Thyroid gland (tissue), 4 donors: ENCODE results near the gene RPP30. TPM values are rescaled to one million over a fixed set of nuclear protein-coding genes. Genes with fewer than 3 reads are reported as not detected.

Source experiments
- DNase-seq, 2 donors: peaks; one replicate each; pipeline ENCODE4 v3.0.0-alpha.2; 2019
- H3K27ac ChIP-seq, 3 donors: fragments of 200-600 bp; sonication (generic); 1 replicate in 2 of 3; 2 replicates in 1 of 3; pipeline ENCODE4 v1.5.1; 2016 to 2019; ENCODE audit warnings: mild to moderate bottlenecking in 1 of 3, moderate library complexity in 1 of 3
- H3K27me3 ChIP-seq: fragments of 200-600 bp; sonication (generic); one replicate; pipeline ENCODE4 v1.5.1; 2019
- H3K36me3 ChIP-seq, 2 donors: fragments of 200-600 bp; sonication (generic); one replicate each; pipeline ENCODE4 v1.5.1; 2016 to 2019
- H3K4me1 ChIP-seq, 2 donors: fragments of 200-600 bp; sonication (generic); one replicate each; pipeline ENCODE4 v1.5.1; 2017 to 2019
- H3K4me3 ChIP-seq, 3 donors: fragments of 200-600 bp; sonication (generic); replicated peaks in 1 of 3; 1 replicate in 2 of 3; 2 replicates in 1 of 3; pipeline ENCODE4 v1.5.1; 2016; ENCODE audit warnings: mild to moderate bottlenecking in 1 of 3
- H3K9me3 ChIP-seq: fragments of 200-600 bp; sonication (generic); one replicate; pipeline ENCODE4 v1.5.1; 2017
- CTCF ChIP-seq, 6 experiments: fragments of 200-600 bp in 3 of 6; fragments of 450-650 bp in 3 of 6; sonication (generic) in 3 of 6; IDR thresholded peaks; one replicate each; pipeline ENCODE4 v1.5.1; 2016 to 2019; ENCODE audit warnings: antibody characterized with exemption in 6 of 6, mild to moderate bottlenecking in 2 of 6, inconsistent platforms in 1 of 6, moderate library complexity in 1 of 6
- POLR2A ChIP-seq, 2 donors: fragments of 450-650 bp; IDR thresholded peaks; one replicate each; pipeline ENCODE4 v1.6.1; 2017; ENCODE audit warnings: antibody characterized with exemption in 2 of 2, mild to moderate bottlenecking in 2 of 2, moderate library complexity in 1 of 2
- WGBS, 2 donors: methylation state at CpG; one replicate each; pipeline ENCODE4 v1.1.5; 2017; 5-methylcytosine and 5-hydroxymethylcytosine counted together
- intact Hi-C: fragments of 100-400 bp; cut with DNase I; formaldehyde crosslinking; loops from one replicate; pipeline ENCODE4 v1.15.1; 2023
- total RNA-seq, 4 donors: library from RNA; depleted of rRNA; stranded (reverse); fragments of >200 nt; gene quantifications; one replicate each; pipeline ENCODE4 v1.2.3, GENCODE V29; 2016

Gene RPP30
- total RNA-seq, 4 donors from 2014 or later: 20.4 to 62.6 (median 36.3) TPM

- no peaks in the 10 kb centered on the region for H3K4me1 ChIP-seq
- H3K27me3 ChIP-seq: no peaks in the 10 kb centered on the region
- H3K27ac ChIP-seq: no peak overlapping the region
- no peak for DNase-seq
- TF ChIP-seq POLR2A (IDR thresholded peaks at IDR 0.05): no peak
- TF ChIP-seq CTCF (IDR thresholded peaks at IDR 0.05): no peak
- 79 to 82% methylated on average over 6 of the region's 6 CpGs for WGBS, 2 donors
- intact Hi-C loops: no loop called here
- no peaks in the 10 kb centered on the region for H3K9me3 ChIP-seq
- no peaks in the 10 kb centered on the region for H3K36me3 ChIP-seq
- no peak overlapping the region for H3K4me3 ChIP-seq
Observed at GRCh38 chr10:90916392-90917237, 44.8 kb downstream of the RPP30 start.

GRCh38 chr10:90917238-90917967 is 45.6 kb downstream of the RPP30 start:
- 66 to 74% methylated on average over 8 of the region's 8 CpGs for WGBS, 2 donors
- intact Hi-C loops: no loop called here
- Histone ChIP-seq H3K36me3 (no peaks in the 10 kb centered on the region), H3K27ac (no peak overlapping the region), H3K4me3 (no peak overlapping the region), H3K27me3 (no peaks in the 10 kb centered on the region), H3K9me3 (no peaks in the 10 kb centered on the region), H3K4me1 (no peaks in the 10 kb centered on the region)
- TF ChIP-seq CTCF (IDR thresholded peaks at IDR 0.05) (no peak), POLR2A (IDR thresholded peaks at IDR 0.05) (no peak)
- DNase-seq: no peak

- TF ChIP-seq POLR2A (IDR thresholded peaks at IDR 0.05) (no peak), CTCF (IDR thresholded peaks at IDR 0.05) (no peak)
- Histone ChIP-seq H3K9me3 (no peaks in the 10 kb centered on the region), H3K4me1 (no peaks in the 10 kb centered on the region), H3K27ac (no peak overlapping the region), H3K4me3 (no peak overlapping the region), H3K27me3 (no peaks in the 10 kb centered on the region), H3K36me3 (no peaks in the 10 kb centered on the region)
- 90 to 92% methylated on average over 3 of the region's 3 CpGs for WGBS, 2 donors
- intact Hi-C loops: no loop called here
- no peak for DNase-seq
Observed at GRCh38 chr10:90917968-90918318, 46.2 kb downstream of the RPP30 start.

GRCh38 chr10:90919683-90920574 is 48.2 kb downstream of the RPP30 start:
- Histone ChIP-seq H3K4me3 (no peak overlapping the region), H3K36me3 (no peaks in the 10 kb centered on the region), H3K4me1 (no peaks in the 10 kb centered on the region), H3K27me3 (no peaks in the 10 kb centered on the region), H3K9me3 (no peaks in the 10 kb centered on the region), H3K27ac (no peak overlapping the region)
- no peak for DNase-seq
- TF ChIP-seq POLR2A (IDR thresholded peaks at IDR 0.05) (no peak), CTCF (IDR thresholded peaks at IDR 0.05) (no peak)
- intact Hi-C loops: no loop called here
- WGBS, 2 donors: 53 to 72% methylated on average over 8 of the region's 8 CpGs
